Measurements from ENCODE around the gene JUP. TPM values are rescaled to one million over a fixed set of nuclear protein-coding genes. Genes with fewer than 3 reads are reported as not detected.

The JUP gene
- total RNA-seq, 1 donor from 2014 or later = 330 TPM

- H3K4me3 Mint-ChIP-seq (ENCODE audit: unreplicated experiment) = peak overlapping the region; percentile 56
- H3K27ac Mint-ChIP-seq (ENCODE audit: unreplicated experiment) = no peak overlapping the region
- H3K36me3 Mint-ChIP-seq (ENCODE audit: low read depth, unreplicated experiment) = peaks cover 3% of the 10 kb centered on the region
- DNase-seq (ENCODE audit: low spot score) = no peak
- H3K4me1 Mint-ChIP-seq (ENCODE audit: unreplicated experiment) = peaks cover 9% of the 10 kb centered on the region
- H3K9me3 Mint-ChIP-seq (ENCODE audit: unreplicated experiment) = no peaks in the 10 kb centered on the region
- TF ChIP-seq, protein P1, sequence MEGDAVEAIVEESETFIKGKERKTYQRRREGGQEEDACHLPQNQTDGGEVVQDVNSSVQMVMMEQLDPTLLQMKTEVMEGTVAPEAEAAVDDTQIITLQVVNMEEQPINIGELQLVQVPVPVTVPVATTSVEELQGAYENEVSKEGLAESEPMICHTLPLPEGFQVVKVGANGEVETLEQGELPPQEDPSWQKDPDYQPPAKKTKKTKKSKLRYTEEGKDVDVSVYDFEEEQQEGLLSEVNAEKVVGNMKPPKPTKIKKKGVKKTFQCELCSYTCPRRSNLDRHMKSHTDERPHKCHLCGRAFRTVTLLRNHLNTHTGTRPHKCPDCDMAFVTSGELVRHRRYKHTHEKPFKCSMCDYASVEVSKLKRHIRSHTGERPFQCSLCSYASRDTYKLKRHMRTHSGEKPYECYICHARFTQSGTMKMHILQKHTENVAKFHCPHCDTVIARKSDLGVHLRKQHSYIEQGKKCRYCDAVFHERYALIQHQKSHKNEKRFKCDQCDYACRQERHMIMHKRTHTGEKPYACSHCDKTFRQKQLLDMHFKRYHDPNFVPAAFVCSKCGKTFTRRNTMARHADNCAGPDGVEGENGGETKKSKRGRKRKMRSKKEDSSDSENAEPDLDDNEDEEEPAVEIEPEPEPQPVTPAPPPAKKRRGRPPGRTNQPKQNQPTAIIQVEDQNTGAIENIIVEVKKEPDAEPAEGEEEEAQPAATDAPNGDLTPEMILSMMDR (IDR thresholded peaks at IDR 0.05; ENCODE audit: unreplicated experiment) = no peak
- peaks cover 3% of the 10 kb centered on the region for H3K27me3 Mint-ChIP-seq (ENCODE audit: unreplicated experiment)
Measured at GRCh38 chr17:41818024-41818423, 31.5 kb upstream of the JUP start.

- no peak for DNase-seq (ENCODE audit: low spot score)
- Mint-ChIP-seq H3K27me3 (ENCODE audit: unreplicated experiment) (peaks cover 6% of the 10 kb centered on the region), H3K4me3 (ENCODE audit: unreplicated experiment) (no peak overlapping the region), H3K9me3 (ENCODE audit: unreplicated experiment) (no peaks in the 10 kb centered on the region), H3K27ac (ENCODE audit: unreplicated experiment) (no peak overlapping the region), H3K4me1 (ENCODE audit: unreplicated experiment) (peaks cover 12% of the 10 kb centered on the region), H3K36me3 (ENCODE audit: low read depth, unreplicated experiment) (peaks cover 3% of the 10 kb centered on the region)
- TF ChIP-seq, protein P1 (IDR thresholded peaks at IDR 0.05; ENCODE audit: unreplicated experiment) = no peak
Measured at GRCh38 chr17:41816637-41817320, 30.3 kb upstream of the JUP start.

GRCh38 chr17:41814195-41814594 lies 27.7 kb upstream of the JUP start:
- Mint-ChIP-seq H3K27ac (ENCODE audit: unreplicated experiment) (no peak overlapping the region), H3K4me3 (ENCODE audit: unreplicated experiment) (peak overlapping the region; percentile 95), H3K27me3 (ENCODE audit: unreplicated experiment) (peaks cover 11% of the 10 kb centered on the region), H3K36me3 (ENCODE audit: low read depth, unreplicated experiment) (peaks cover 13% of the 10 kb centered on the region), H3K9me3 (ENCODE audit: unreplicated experiment) (no peaks in the 10 kb centered on the region), H3K4me1 (ENCODE audit: unreplicated experiment) (peaks cover 16% of the 10 kb centered on the region)
- DNase-seq (ENCODE audit: low spot score) = no peak
- TF ChIP-seq, protein P1 (IDR thresholded peaks at IDR 0.05; ENCODE audit: unreplicated experiment) = no peak

DNA sequence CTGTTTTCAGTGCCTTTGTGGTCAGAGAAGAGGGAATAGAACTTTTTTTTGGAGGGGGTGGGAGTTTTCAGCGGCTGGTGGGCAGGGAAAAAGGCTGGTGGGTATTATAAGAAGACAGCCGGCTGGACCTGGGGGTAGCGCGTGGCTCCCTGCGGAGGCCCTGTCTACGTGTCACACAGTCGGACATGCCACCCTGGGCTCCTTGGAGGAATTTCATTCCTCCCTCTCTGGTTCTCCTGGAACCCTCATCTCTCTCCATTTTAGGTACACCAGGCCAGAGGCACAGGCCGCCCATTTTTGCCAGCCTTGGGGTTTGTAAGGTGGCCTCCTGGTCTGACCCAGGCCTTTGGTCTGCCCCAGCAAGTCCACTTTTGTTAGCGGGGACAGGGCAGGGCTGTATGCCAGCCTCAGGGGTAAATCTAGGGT lies 27.2 kb upstream of the JUP start:
- DNase-seq (ENCODE audit: low spot score) = no peak
- Mint-ChIP-seq H3K27me3 (ENCODE audit: unreplicated experiment) (peaks cover 11% of the 10 kb centered on the region), H3K36me3 (ENCODE audit: low read depth, unreplicated experiment) (peaks cover 13% of the 10 kb centered on the region), H3K4me1 (ENCODE audit: unreplicated experiment) (peaks cover 16% of the 10 kb centered on the region), H3K27ac (ENCODE audit: unreplicated experiment) (no peak overlapping the region), H3K4me3 (ENCODE audit: unreplicated experiment) (peak overlapping the region; percentile 95), H3K9me3 (ENCODE audit: unreplicated experiment) (no peaks in the 10 kb centered on the region)
- TF ChIP-seq, protein P1 (IDR thresholded peaks at IDR 0.05; ENCODE audit: unreplicated experiment) = no peak

GRCh38 chr17:41813152-41813680 lies 26.7 kb upstream of the JUP start:
- Mint-ChIP-seq H3K27ac (ENCODE audit: unreplicated experiment) (peak overlapping the region; percentile 22), H3K4me1 (ENCODE audit: unreplicated experiment) (peaks cover 16% of the 10 kb centered on the region), H3K36me3 (ENCODE audit: low read depth, unreplicated experiment) (peaks cover 11% of the 10 kb centered on the region), H3K27me3 (ENCODE audit: unreplicated experiment) (peaks cover 11% of the 10 kb centered on the region), H3K4me3 (ENCODE audit: unreplicated experiment) (peak overlapping the region; percentile 95), H3K9me3 (ENCODE audit: unreplicated experiment) (no peaks in the 10 kb centered on the region)
- TF ChIP-seq, protein P1 (IDR thresholded peaks at IDR 0.05; ENCODE audit: unreplicated experiment) = no peak
- no peak for DNase-seq (ENCODE audit: low spot score)
